ENCODE results near the gene ITPR1.

The ITPR1 gene

DNA sequence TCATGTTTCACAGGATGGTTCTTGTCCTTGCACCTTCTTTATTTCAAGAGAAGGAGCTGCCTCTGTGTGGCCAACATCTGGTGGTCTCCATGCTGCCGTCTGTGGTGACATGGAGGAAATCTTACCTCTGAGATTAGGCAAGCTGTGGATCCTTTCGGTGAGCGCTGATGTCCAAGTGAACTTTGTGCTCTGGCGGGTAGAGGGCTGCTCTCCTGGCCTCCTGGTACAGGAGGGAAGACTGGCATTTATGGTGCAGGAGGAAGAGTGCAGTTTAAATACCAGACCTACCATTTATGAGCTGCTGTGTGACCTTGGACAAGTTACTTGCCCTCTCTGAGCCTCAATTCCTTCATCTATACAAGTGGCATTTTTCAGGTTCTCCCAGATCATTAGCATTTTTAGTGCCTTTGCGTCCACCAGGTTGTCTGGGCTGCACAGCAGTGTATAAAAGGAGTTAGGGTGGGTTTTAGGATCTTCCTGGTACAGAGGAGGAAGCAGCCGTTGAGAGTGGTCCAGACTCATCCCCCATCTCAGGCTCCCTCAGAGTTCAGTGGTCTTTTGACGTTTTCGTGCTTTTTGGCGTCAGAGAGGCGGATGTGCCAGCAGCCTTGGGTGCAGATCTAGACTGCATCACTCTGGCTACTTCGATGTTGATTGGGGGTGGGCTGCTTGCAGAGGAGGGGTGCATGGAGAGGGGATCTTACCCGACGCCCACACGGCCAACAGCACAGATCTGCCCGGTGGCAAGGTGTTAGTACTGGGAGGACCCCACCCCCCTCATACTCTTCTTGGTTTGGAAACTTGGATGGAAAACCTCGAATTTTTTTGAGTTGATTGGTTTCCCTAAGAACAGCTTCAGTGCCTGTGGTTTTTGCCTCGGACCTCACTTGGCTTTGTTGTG is 162.2 kb downstream of the ITPR1 start:
- DNase-seq: no peak

DNA sequence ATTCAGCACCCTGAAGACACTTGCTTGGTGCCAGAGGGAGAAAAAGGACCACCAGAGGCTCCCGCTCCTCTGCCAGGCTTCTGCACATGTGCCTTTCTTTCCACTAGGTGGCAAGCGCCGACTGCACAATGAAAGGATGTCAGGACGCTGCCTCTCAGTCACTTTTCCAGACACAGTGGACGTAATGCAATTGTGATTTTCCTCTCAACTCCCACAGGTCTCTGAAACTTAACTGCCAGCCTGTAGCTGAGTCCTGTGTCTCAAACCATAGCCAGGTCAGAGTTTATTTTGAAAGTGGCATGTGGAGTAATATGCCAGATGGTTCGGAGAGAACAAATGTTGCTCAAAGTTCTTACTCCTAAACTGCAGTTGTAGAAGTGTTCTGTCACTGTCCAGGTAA is 162.9 kb downstream of the ITPR1 start:
- DNase-seq: peak; percentile 58

DNA sequence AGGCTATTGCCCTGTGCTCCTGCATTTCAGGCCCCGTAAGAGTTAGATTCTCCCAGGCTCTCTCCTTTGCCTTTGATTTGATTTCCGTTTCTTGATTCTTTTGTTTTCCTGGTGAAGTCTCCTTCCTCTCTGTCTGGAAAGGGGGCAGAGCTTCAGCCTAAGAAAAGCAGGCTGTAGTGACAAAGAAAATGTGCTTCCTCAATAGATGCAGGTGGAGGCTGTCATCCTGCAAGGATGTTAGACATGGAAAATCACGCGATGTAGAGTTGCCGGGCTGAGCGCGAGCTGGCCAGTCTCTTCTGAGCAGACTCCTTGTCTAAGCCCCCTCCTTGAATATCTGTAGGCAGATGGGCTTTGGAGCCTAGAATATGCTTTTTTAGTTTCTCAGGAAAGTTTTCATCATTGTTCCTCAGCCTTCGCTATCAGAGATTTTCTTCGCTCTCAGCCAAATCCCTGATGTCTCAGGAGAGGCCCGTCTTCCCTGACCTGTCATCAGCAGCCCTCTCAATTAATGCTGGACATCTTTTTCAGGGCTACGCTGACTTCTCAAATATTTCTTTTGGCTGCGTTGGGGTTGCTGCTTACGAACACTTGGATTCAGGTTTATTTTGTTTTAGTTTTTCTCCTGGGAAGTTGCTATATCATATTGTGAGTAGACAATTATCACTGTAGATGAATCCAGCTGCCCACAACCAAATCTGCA is 163.6 kb downstream of the ITPR1 start:
- DNase-seq: no peak

DNA sequence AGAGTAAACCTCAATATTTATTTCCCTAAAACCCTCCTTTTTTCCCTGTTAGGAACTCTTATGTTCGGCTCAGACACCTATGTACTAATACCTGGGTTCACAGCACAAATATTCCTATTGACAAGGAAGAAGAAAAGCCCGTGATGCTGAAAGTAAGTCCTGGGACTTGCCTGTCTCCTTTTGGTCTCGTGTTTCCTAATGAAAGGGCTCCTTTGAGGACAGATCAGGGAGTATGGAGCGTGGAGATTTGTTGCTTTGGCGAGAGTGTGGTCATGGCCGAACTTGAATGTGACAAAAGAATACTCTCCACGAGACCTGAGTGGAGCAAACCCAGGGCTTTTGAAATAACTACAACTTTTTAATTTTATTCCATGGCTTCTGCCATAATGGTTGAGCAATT is 167.8 kb downstream of the ITPR1 start:
- no peak for DNase-seq

DNA sequence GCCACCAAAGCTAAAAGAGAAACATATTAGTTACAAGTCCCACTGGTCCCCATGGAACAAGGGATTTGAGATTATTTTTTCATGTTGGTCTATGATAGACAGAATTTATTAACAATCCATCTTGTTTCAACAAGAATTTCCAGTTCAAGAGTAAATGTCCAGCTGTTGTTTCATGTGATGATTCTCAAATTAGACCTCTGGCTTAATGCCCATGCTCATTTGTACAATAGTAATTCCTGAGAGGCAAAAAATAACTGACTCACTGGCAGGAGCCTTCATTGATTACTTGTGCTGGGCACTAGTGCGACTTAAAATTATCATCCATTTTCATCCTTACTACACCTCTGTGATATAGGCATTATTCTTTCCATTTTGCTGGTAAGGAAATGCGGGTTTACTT is 171.3 kb downstream of the ITPR1 start:
- no peak for DNase-seq

DNA sequence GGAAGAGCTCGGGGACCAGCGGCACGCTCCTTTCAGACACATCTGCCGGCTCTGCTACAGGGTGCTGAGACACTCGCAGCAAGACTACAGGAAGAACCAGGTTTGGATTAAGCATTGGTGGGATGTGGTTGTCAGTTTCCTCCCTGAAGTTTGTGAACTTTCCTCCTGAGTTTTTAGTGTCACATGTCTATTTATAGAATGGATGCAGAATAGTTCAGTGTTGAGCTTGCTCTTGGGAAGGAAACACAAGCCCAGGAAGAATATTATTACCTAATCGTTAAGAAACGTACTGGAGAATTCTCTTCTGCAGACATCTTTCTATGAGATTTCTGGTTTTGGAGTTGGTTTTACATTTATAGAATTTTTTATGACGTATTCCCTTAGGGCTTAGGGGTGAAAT is 172.0 kb downstream of the ITPR1 start:
- DNase-seq: no peak

DNA sequence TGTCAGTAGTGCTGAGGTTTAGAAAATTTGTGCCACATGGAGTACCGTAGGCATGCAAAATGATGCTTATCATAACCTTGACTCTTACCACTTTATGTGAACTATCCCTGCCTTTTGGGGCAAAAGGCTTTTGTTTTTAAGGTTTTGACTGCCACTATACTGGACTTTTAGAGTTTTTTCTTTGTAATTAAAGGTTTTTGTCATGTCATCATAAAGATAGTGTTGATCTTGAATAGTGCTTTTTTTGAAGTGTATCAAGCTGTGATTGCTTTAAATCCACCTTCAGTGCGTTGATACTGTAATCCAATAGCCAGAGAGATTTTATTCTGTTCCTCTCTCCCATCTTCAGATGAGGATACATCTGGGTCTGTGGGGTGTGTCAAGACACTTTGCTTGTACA is 172.9 kb downstream of the ITPR1 start:
- no peak for DNase-seq

DNA sequence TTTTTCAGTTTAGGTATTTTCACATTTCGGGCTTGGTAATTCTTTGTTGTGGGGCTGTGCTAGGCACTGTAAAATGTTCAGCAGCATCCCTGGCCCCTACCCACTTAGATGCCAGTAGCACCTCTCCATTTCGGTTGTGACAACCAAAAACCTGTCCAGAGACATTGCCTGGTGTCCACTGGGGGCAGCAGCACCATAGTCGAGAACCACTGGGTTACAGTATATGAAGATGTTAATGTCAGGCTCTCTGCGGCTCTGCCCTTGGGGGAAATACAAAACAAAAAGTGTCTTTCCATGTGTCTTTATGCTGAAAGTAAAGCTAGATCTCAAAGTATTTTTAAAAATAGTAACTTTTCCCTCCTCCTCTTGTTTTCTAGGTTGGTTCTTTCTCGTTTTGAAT is 177.2 kb downstream of the ITPR1 start:
- DNase-seq: no peak

DNA sequence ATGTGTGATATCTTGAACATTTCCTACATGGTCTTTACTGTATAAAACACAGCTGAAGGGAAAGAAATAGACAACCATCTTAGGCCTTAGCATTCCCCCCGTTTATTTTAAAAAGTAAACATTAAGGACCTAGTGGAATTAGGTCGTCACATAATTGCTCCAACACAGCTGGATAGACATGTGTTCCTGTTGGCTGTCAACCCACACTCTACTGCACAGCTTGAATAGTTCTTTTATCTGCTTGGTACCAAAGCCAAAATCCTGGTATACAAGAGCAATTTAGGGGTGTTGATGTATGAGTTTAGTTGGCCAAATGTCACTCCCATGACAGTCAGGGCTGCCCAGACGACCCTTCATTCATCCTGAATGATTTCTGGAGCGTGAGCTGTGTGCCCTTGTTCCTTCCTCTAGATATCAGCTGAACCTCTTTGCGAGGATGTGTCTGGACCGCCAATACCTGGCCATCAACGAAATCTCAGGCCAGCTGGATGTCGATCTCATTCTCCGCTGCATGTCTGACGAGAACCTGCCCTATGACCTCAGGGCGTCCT is 179.7 kb downstream of the ITPR1 start:
- DNase-seq: no peak

DNA sequence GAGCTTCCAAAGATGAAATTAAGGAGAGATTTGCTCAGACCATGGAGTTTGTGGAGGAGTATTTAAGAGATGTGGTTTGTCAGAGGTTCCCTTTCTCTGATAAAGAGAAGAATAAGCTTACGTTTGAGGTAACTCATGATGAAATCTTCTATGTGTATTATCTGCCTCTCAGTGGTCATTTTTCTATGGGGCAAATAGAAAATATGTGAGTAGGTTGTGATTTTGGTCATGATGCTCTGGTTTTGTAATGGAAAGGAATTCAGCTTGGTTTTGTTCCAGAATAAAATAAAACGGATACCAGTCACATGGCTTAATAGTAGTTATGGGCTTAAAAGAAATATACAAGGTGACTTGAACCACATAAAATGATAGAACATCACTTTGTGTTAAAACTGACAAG is 181.1 kb downstream of the ITPR1 start:
- DNase-seq: no peak

DNA sequence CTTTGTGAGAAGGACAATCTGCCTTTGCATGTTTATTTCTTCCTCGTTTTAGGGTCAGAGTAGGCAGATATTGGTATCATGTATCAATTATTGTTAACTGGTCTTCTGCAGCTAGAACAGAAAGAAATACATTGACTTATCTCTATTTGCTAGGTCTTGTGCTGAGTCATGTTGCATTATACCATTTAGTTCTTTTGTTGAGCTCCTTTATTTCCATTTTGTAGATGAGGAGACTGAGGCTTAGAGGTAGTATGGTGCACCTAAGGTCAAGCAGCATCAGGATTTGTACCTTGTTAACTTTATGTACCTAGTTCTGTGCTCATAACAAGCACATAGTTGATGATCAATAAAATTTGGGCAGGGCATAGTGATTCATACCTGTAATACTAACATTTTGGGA is 182.6 kb downstream of the ITPR1 start:
- no peak for DNase-seq

DNA sequence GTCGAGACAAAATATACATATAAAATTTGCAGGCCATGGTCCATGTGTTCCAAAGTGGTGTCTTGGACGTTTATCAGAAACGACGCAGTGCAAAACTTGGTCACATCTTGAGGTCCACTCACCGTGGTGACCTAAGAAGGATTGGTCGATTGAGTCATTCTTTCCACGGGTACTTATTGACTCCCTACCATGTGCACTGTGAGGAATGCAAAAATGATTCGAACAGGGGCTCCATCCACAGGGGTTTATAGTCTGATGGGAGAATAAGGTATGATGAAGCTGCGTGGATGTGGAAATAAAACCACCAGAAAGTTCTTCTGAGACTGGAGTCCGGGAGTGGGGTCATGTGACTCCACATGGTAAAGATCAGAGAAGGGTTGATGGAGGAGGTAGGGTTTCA is 185.2 kb downstream of the ITPR1 start:
- no peak for DNase-seq

DNA sequence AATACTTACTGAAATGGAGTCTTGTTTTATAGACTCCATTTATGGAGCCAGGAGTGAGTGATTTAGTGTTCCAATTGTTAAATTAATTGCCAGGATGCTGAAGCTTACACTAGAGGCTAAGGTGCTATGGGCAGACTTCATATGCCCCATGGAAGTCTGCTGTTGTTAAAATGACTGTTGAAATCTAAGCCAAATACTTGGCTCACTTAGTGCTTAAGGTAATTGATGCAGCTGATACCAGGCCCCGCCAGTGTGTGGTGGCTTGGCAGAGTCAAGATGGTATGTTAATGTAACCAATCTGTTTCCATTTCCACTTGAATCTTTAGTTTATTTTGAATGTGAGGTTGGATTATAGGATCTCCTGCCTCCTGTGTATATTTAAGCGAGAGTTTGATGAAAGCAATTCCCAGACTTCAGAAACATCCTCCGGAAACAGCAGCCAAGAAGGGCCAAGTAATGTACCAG is 187.1 kb downstream of the ITPR1 start:
- peak; percentile 28 for DNase-seq

DNA sequence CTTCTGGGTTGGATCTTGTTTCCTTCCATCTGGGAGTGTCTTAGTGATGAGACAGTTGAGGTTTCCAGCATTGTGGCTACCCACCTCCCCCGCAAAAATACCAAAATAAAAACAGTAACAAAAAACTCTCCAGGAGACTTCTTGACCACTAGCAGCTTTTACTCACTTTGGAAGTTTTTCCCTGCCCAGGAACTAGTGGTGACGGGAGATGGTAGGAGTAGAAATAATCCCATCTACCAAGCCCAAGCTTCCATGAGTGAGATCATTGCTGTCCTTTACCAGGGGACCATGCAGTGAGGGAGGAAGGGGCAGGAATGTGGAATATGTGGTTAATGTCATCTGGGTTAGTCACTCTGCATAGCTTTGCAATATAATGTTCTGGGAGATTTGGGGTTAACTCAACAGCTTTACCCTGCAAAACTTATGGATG is 187.7 kb downstream of the ITPR1 start:
- no peak for DNase-seq

DNA sequence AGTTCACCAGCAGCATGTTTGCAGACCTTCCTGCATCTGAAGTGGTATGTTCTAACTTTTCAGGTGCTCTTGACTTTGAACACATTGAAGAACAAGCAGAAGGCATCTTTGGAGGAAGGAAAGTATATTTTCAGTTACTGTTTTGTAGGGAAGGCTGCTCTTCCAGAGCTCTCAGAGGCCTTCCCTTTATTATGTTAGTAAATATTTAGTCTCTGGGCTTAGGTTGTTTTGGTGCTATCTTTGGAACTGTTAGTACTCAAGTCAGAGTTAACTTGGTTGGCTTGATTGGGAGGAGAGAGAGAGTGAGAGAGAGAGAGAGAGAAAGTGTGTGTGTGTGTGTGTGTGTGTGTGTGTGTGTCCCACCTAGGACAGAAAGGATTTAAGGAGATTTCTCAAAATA is 188.2 kb downstream of the ITPR1 start:
- DNase-seq: no peak

DNA sequence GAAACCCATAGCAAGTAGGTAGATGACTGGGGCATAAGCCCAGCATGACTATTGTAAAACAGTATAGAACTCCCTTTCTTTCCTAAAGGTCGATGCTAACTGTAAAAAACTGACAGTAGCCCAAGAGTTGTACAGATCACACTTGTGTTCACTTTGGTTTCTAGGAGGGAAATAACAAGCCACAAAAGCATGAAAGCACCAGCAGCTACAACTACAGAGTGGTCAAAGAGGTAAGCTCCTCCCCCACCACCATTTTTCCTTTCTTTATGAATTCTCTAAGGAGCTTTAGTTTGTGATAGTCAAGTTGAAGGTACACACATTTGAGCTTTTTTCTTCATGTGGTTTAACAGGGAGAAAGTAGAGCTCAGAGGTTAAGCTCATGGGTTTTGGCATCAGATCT is 191.0 kb downstream of the ITPR1 start:
- DNase-seq: no peak

DNA sequence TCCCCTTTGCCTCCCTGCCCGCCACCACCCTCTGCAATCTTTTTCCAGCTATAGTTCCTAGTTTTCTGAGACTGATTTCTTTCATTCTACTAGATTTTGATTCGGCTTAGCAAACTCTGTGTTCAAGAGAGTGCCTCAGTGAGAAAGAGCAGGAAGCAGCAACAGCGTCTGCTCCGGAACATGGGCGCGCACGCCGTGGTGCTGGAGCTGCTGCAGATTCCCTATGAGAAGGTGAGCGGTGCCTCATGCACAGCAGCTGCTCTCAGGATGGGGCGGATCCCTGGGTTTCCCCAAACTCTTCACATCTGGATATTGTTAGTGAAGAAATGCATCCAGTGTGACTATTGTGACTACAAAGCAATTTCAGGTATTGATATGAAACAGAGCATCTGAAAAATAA is 191.8 kb downstream of the ITPR1 start:
- DNase-seq: no peak

DNA sequence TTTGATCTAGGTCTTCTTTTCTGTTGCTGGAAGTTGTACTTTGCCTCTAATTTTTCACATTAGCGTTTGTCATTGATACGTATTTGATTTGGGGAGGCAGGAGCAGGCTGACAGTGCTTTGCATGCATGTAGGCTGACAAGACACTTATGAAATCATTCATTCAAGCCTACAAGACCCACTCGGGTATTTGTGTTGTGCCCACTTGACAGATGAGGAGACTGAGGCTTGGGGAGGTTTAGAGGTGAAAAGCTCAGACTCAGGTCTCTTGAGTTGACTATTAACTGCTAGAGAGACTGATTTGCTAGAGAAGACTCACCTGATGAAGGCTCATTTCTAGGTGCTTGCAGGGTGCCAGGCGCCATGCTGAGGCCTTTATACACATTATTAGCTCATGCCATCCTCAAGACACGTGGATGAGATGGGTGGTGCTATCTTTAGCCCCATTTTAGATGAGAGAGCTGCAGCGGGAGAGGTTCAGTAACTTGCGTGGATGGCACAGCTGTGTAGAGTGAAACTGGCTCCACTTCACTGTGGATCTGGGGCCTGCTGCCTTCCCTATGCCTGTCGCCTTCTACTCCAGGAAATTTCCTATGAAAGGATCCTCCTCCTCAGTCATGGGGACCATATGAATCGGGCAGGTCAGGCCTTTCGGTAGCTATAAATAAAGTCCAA is 192.7 kb downstream of the ITPR1 start:
- no peak for DNase-seq

DNA sequence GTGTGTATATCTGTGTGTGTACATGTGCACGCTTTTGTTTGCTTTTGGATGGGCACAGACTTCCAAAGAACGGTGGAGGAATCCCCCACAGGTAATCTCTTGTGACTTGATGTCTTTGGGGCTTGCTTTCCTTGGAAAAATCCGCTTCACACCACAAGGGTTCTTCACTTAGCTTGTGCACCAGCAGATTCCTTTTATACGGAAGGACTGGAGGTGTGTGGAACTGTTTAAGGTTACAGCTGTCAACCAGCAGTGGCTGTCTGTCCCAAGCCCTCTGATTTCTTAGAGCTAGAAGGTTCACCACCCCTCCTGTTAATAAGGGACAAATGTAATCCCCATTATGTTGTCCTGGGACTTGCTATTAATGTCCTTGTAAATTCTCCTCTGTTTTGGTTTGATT is 193.5 kb downstream of the ITPR1 start:
- no peak for DNase-seq

DNA sequence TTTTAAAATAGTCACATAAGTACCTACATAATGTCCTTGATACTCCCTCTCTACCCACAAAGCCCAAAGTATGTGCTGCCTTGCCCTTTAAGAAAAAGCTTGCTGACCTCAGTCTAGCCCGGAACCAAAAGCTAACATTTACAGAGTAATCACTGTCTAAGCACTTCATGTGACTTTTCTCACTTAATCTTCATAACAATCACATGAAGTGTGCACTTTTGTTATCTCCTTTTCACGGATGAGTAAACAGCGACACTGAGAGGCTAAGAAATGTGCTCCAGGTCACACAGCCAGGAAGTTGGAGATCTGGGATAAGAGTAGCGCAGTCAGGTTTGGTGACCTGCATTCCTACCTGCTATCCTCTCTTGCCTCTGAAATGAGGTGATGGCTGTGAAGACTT is 194.0 kb downstream of the ITPR1 start:
- DNase-seq: no peak

DNA sequence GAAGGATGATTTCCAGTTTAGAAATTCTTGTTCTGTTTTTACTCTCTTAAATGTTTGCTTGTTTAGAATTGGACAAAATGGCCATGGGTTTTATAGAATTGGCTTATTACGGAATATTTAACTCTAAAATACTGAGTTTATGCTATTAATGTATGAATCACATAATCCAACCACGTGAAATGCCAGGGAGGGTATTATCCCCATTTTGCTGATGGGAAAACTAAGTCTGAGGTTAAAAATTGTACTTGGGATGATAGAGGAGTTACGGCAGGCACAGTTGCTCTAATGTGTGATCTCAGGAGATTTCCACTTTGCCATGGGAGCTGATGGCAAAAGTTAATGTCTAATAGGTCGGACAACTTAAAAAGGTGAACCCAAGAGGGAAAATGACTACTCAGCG is 194.4 kb downstream of the ITPR1 start:
- no peak for DNase-seq

DNA sequence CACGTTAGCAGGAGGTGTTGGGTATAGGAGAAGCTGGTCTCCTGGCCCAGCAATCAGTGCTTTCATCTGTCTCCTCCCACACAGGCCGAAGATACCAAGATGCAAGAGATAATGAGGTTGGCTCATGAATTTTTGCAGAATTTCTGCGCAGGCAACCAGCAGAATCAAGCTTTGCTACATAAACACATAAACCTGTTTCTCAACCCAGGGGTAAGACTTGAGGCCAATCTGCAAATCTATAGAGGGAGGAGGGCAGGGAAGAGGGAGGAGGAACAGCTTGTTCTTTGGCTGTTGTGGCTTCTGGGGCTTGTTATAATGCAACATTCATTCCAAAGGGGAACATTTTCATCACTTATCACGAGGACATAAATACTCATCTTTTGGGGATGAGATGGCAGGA is 195.3 kb downstream of the ITPR1 start:
- DNase-seq: no peak

DNA sequence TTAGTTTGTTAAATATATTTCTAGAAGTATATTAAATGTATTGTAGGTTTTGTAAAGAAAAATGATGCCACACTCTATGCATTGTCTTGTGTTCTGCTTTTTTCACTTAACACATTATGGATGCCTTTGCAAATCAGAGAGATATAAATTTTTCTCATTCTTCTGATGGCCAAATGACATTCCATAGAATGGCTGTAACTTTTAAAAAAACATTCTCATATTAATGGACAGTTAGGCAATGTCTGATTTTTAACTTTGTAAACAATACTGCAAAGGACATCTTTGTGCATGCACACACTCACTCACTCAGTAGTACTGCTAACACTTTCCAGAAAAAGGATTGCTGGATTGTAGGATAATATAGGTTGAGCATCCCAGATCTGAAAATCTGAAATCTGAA is 195.9 kb downstream of the ITPR1 start:
- no peak for DNase-seq

DNA sequence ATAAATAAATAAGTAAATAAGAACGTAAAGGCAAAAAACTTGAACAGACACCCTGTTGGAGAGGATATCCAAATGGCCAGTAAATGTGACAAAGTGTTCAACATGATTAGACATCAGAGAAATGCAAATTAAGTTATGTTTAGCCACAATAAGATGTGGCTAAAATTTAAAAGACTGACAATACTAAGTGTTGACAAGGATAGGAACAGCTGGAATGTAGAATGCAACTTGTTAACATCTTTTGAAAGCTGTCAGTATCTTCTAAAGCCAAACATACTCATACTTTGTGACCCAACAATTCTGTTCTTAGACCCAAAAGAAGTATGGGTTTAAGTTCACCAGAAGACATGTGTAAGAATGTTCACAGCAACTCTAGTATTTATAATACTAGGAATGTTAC is 197.1 kb downstream of the ITPR1 start:
- DNase-seq: no peak

Measured in NCI-H1105 (cell line).